ENCODE measurements around the gene IGF1R.

DNA sequence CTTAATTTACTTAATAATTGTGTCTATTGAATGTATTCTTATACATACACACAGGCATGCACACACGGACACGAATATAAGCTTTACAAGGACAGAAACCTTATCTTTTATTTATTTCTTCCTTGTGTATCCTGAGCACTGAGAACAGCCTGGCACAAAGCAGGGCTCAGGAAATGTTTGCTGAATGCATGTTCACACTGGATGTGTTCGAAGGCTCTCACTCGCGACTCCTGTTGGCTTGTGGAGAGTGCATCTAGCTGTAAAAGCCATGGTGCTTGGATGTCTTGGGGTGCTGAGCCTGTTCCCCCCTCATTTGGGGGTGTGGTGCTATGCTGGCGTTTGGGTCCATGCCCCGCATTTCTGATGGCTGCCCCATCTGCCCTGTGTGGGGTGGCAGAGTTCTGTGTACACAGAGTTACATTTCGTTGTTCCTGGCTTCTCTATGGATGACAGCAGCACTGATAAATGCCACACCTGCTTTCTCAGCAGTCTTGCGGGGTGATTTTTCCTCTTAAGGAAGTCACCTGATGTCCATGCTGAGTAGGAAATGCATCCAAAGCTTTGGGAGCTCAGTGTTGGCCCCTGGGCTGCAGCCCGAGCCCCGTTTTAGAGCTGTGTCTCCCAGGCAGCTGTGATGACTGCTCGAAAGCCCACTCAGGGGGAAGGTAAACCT is 148.5 kb downstream of the IGF1R start:
- TF ChIP-seq POLR2AphosphoS5 (IDR thresholded peaks at IDR 0.05; ENCODE audit: low read depth) (no peak), CTCF (IDR thresholded peaks at IDR 0.05; ENCODE audit: insufficient read depth, low read length) (no peak), REST (IDR thresholded peaks at IDR 0.05; ENCODE audit: insufficient replicate concordance, low read depth) (no peak), GABPA (IDR thresholded peaks at IDR 0.05; ENCODE audit: low read depth) (no peak), SPI1 (IDR thresholded peaks at IDR 0.05; ENCODE audit: borderline replicate concordance, low read depth) (no peak)
